DOHH2 (cell line): ENCODE measurements around the gene TUBA4B.

ENCODE experiments used
- H3F3A ChIP-seq: fragments of 200-600 bp; sonication (generic), shearing (Covaris generic); 2 replicates; pipeline ENCODE4 v1.6.0; 2016; ENCODE audit warnings: antibody characterized with exemption, mild to moderate bottlenecking; ENCODE audit not compliant: control insufficient read depth, insufficient read depth
- H3K27ac ChIP-seq: fragments of 200-600 bp; sonication (generic); 2 replicates; pipeline ENCODE4 v1.5.1; 2014; ENCODE audit warnings: low read depth, mild to moderate bottlenecking, low read length, moderate library complexity
- H3K27me3 ChIP-seq: fragments of 200-600 bp; sonication (generic); 2 replicates; pipeline ENCODE4 v1.6.1; 2014; ENCODE audit warnings: mild to moderate bottlenecking, low read length, mixed read lengths; ENCODE audit not compliant: control insufficient read depth
- H3K36me3 ChIP-seq: fragments of 200-600 bp; sonication (generic); 2 replicates; pipeline ENCODE4 v1.6.1; 2014; ENCODE audit warnings: mild to moderate bottlenecking, low read length, moderate library complexity, mixed read lengths; ENCODE audit not compliant: control insufficient read depth
- H3K4me1 ChIP-seq: fragments of 200-600 bp; sonication (generic); 2 replicates; pipeline ENCODE4 v1.6.1; 2014; ENCODE audit warnings: mild to moderate bottlenecking, low read length, mixed read lengths; ENCODE audit not compliant: control insufficient read depth
- H3K4me2 ChIP-seq: fragments of 200-600 bp; sonication (generic); 2 replicates; pipeline ENCODE4 v1.6.0; 2014; ENCODE audit warnings: mild to moderate bottlenecking, low read length, moderate library complexity
- H3K4me3 ChIP-seq: fragments of 200-600 bp; sonication (generic); 2 replicates; pipeline ENCODE4 v1.5.1; 2014; ENCODE audit warnings: mild to moderate bottlenecking, low read length, mixed read lengths
- H3K79me2 ChIP-seq: fragments of 200-600 bp; sonication (generic); 2 replicates; pipeline ENCODE4 v1.6.1; 2014; ENCODE audit warnings: mild to moderate bottlenecking, low read length, mixed read lengths; ENCODE audit not compliant: control insufficient read depth
- H3K9me2 ChIP-seq: fragments of 200-600 bp; sonication (generic); replicated peaks from 2 replicates; pipeline ENCODE4 v1.6.1; 2014; ENCODE audit warnings: mild to moderate bottlenecking, low read length, mixed read lengths; ENCODE audit not compliant: control insufficient read depth
- H3K9me3 ChIP-seq: fragments of 200-600 bp; sonication (generic); 2 replicates; pipeline ENCODE4 v1.6.1; 2014; ENCODE audit warnings: antibody characterized with exemption, low read length, mixed read lengths; ENCODE audit not compliant: control insufficient read depth, insufficient read depth
- H4K20me1 ChIP-seq: fragments of 200-600 bp; sonication (generic); 2 replicates; pipeline ENCODE4 v1.6.0; 2014; ENCODE audit warnings: low read depth, mild to moderate bottlenecking, antibody characterized with exemption, low read length, moderate library complexity; ENCODE audit not compliant: control insufficient read depth, insufficient read depth
- EZH2phosphoT487 ChIP-seq: fragments of 200-600 bp; sonication (generic); IDR thresholded peaks from 2 replicates; pipeline ENCODE4 v1.6.1; 2017; ENCODE audit warnings: borderline replicate concordance, mild to moderate bottlenecking, antibody characterized with exemption, low read length, moderate library complexity, mixed read lengths
- TF ChIP-seq, protein P1 (sequence below): fragments of 200-600 bp; sonication (generic); IDR thresholded peaks from one replicate; pipeline ENCODE4 v1.5.1; 2014; ENCODE audit warnings: antibody characterized with exemption, mild to moderate bottlenecking, low read depth, low read length; ENCODE audit not compliant: poor library complexity, severe bottlenecking

The TUBA4B gene

GRCh38 chr2:219219784-219220532 lies 33.1 kb upstream of the TUBA4B start:
- peaks cover 21% of the 10 kb centered on the region for H3K4me1 ChIP-seq
- H4K20me1 ChIP-seq: no peaks in the 10 kb centered on the region
- H3K36me3 ChIP-seq: peaks cover 66% of the 10 kb centered on the region
- H3K9me3 ChIP-seq: no peaks in the 10 kb centered on the region
- no peak overlapping the region for H3K27ac ChIP-seq
- no peak overlapping the region for H3K4me3 ChIP-seq
- H3K27me3 ChIP-seq: no peaks in the 10 kb centered on the region
- H3F3A ChIP-seq: no peaks in the 10 kb centered on the region
- H3K79me2 ChIP-seq: peaks cover 18% of the 10 kb centered on the region
- no peaks in the 10 kb centered on the region for H3K9me2 ChIP-seq
- no peak overlapping the region for H3K4me2 ChIP-seq
- no peak for TF ChIP-seq EZH2phosphoT487
- TF ChIP-seq, protein P1, sequence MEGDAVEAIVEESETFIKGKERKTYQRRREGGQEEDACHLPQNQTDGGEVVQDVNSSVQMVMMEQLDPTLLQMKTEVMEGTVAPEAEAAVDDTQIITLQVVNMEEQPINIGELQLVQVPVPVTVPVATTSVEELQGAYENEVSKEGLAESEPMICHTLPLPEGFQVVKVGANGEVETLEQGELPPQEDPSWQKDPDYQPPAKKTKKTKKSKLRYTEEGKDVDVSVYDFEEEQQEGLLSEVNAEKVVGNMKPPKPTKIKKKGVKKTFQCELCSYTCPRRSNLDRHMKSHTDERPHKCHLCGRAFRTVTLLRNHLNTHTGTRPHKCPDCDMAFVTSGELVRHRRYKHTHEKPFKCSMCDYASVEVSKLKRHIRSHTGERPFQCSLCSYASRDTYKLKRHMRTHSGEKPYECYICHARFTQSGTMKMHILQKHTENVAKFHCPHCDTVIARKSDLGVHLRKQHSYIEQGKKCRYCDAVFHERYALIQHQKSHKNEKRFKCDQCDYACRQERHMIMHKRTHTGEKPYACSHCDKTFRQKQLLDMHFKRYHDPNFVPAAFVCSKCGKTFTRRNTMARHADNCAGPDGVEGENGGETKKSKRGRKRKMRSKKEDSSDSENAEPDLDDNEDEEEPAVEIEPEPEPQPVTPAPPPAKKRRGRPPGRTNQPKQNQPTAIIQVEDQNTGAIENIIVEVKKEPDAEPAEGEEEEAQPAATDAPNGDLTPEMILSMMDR: no peak

GRCh38 chr2:219220652-219221402 lies 32.2 kb upstream of the TUBA4B start:
- Histone ChIP-seq H3K4me2 (no peak overlapping the region), H3K36me3 (peaks cover 72% of the 10 kb centered on the region), H3K27ac (no peak overlapping the region), H3K27me3 (no peaks in the 10 kb centered on the region), H4K20me1 (no peaks in the 10 kb centered on the region), H3K4me1 (peaks cover 21% of the 10 kb centered on the region), H3K9me2 (no peaks in the 10 kb centered on the region), H3F3A (no peaks in the 10 kb centered on the region), H3K4me3 (no peak overlapping the region), H3K9me3 (no peaks in the 10 kb centered on the region), H3K79me2 (peaks cover 18% of the 10 kb centered on the region)
- TF ChIP-seq EZH2phosphoT487: no peak
- TF ChIP-seq, protein P1: no peak

DNA sequence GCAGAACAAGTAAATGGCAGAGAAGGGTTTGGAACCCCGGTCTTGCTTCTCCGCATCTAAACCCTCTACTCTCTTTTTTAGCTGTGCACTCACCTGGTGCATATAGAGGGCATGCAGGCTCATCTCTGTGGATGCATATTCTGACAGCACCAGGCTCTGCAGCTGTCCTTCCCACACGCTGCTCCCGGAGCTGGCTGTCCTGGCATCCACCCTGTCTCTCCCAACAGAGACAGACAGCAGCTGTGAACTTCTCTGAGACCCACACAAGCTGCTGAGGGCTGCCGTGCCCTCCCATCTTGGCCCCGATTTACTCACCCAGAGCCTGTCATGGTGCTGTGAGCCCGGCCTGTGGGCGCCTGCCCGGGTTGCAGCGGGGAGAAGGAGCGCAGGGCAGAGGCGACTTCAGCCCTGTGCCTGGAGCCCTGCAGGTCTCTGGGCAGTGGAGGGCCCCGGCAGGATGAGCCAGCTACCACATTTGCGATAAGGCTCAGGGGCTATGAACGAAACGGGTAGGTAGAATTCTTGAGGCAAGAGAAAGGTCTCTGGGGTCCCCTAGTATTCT lies 31.0 kb upstream of the TUBA4B start:
- Histone ChIP-seq H3K4me1 (peaks cover 21% of the 10 kb centered on the region), H3K9me3 (no peaks in the 10 kb centered on the region), H3K36me3 (peaks cover 68% of the 10 kb centered on the region), H3F3A (no peaks in the 10 kb centered on the region), H3K4me2 (no peak overlapping the region), H3K27me3 (no peaks in the 10 kb centered on the region), H4K20me1 (no peaks in the 10 kb centered on the region), H3K79me2 (peaks cover 12% of the 10 kb centered on the region), H3K9me2 (no peaks in the 10 kb centered on the region), H3K4me3 (no peak overlapping the region), H3K27ac (no peak overlapping the region)
- TF ChIP-seq, protein P1: no peak
- TF ChIP-seq EZH2phosphoT487: no peak
